ENCODE data around the gene PERCC1. TPM values are rescaled to one million over a fixed set of nuclear protein-coding genes. Genes with fewer than 3 reads are reported as not detected.

Gene PERCC1
- total RNA-seq, 1 donor: not detected

GRCh38 chr16:1432388-1433262, 1.7 kb downstream of the PERCC1 start:
- TF ChIP-seq CTCF (IDR thresholded peaks at IDR 0.05; ENCODE audit: extremely low read depth, low read depth, low read length): no peak
- no peak overlapping the region for H3K4me3 ChIP-seq (ENCODE audit: insufficient read depth, low read length)
- no peak overlapping the region for H3K4me2 ChIP-seq (ENCODE audit: insufficient read depth, low read length)
- no peak for DNase-seq (ENCODE audit: insufficient read length, low spot score, missing footprints)
- H3K4me1 ChIP-seq (ENCODE audit: insufficient read depth, low read length): no peaks in the 10 kb centered on the region
- H2AFZ ChIP-seq (ENCODE audit: low read length): no peak overlapping the region
- no peaks in the 10 kb centered on the region for H3K79me2 ChIP-seq (ENCODE audit: insufficient read depth, low read length)
- H3K9me3 ChIP-seq (ENCODE audit: low read depth, low read length): no peaks in the 10 kb centered on the region
- H3K36me3 ChIP-seq (ENCODE audit: insufficient read depth, low read length): no peaks in the 10 kb centered on the region
- H3K27ac ChIP-seq (ENCODE audit: low read depth, low read length): no peak overlapping the region
- no peaks in the 10 kb centered on the region for H3K27me3 ChIP-seq (ENCODE audit: insufficient read depth, low read length)
- H4K20me1 ChIP-seq (ENCODE audit: insufficient read depth, low read length): no peaks in the 10 kb centered on the region

GRCh38 chr16:1433263-1433560, 2.3 kb downstream of the PERCC1 start:
- no peak overlapping the region for H3K27ac ChIP-seq (ENCODE audit: low read depth, low read length)
- no peaks in the 10 kb centered on the region for H3K27me3 ChIP-seq (ENCODE audit: insufficient read depth, low read length)
- DNase-seq (ENCODE audit: insufficient read length, low spot score, missing footprints): no peak
- no peak overlapping the region for H3K4me2 ChIP-seq (ENCODE audit: insufficient read depth, low read length)
- no peaks in the 10 kb centered on the region for H4K20me1 ChIP-seq (ENCODE audit: insufficient read depth, low read length)
- H3K9me3 ChIP-seq (ENCODE audit: low read depth, low read length): no peaks in the 10 kb centered on the region
- no peaks in the 10 kb centered on the region for H3K36me3 ChIP-seq (ENCODE audit: insufficient read depth, low read length)
- no peaks in the 10 kb centered on the region for H3K79me2 ChIP-seq (ENCODE audit: insufficient read depth, low read length)
- no peaks in the 10 kb centered on the region for H3K4me1 ChIP-seq (ENCODE audit: insufficient read depth, low read length)
- H3K4me3 ChIP-seq (ENCODE audit: insufficient read depth, low read length): no peak overlapping the region
- no peak for TF ChIP-seq CTCF (IDR thresholded peaks at IDR 0.05; ENCODE audit: extremely low read depth, low read depth, low read length)
- no peak overlapping the region for H2AFZ ChIP-seq (ENCODE audit: low read length)

GRCh38 chr16:1433756-1434155, 2.9 kb downstream of the PERCC1 start:
- no peak overlapping the region for H3K4me2 ChIP-seq (ENCODE audit: insufficient read depth, low read length)
- no peaks in the 10 kb centered on the region for H4K20me1 ChIP-seq (ENCODE audit: insufficient read depth, low read length)
- H3K4me1 ChIP-seq (ENCODE audit: insufficient read depth, low read length): no peaks in the 10 kb centered on the region
- no peak overlapping the region for H3K27ac ChIP-seq (ENCODE audit: low read depth, low read length)
- DNase-seq (ENCODE audit: insufficient read length, low spot score, missing footprints): no peak
- TF ChIP-seq CTCF (IDR thresholded peaks at IDR 0.05; ENCODE audit: extremely low read depth, low read depth, low read length): no peak
- H3K36me3 ChIP-seq (ENCODE audit: insufficient read depth, low read length): no peaks in the 10 kb centered on the region
- H2AFZ ChIP-seq (ENCODE audit: low read length): no peak overlapping the region
- H3K27me3 ChIP-seq (ENCODE audit: insufficient read depth, low read length): no peaks in the 10 kb centered on the region
- H3K79me2 ChIP-seq (ENCODE audit: insufficient read depth, low read length): no peaks in the 10 kb centered on the region
- no peak overlapping the region for H3K4me3 ChIP-seq (ENCODE audit: insufficient read depth, low read length)
- H3K9me3 ChIP-seq (ENCODE audit: low read depth, low read length): no peaks in the 10 kb centered on the region

GRCh38 chr16:1434644-1435592, 4.0 kb downstream of the PERCC1 start:
- H3K79me2 ChIP-seq (ENCODE audit: insufficient read depth, low read length): no peaks in the 10 kb centered on the region
- H3K27ac ChIP-seq (ENCODE audit: low read depth, low read length): no peak overlapping the region
- DNase-seq (ENCODE audit: insufficient read length, low spot score, missing footprints): no peak
- no peaks in the 10 kb centered on the region for H3K9me3 ChIP-seq (ENCODE audit: low read depth, low read length)
- H3K4me3 ChIP-seq (ENCODE audit: insufficient read depth, low read length): no peak overlapping the region
- H3K4me1 ChIP-seq (ENCODE audit: insufficient read depth, low read length): no peaks in the 10 kb centered on the region
- no peak overlapping the region for H2AFZ ChIP-seq (ENCODE audit: low read length)
- H3K4me2 ChIP-seq (ENCODE audit: insufficient read depth, low read length): no peak overlapping the region
- no peaks in the 10 kb centered on the region for H3K36me3 ChIP-seq (ENCODE audit: insufficient read depth, low read length)
- no peaks in the 10 kb centered on the region for H4K20me1 ChIP-seq (ENCODE audit: insufficient read depth, low read length)
- TF ChIP-seq CTCF (IDR thresholded peaks at IDR 0.05; ENCODE audit: extremely low read depth, low read depth, low read length): no peak
- H3K27me3 ChIP-seq (ENCODE audit: insufficient read depth, low read length): no peaks in the 10 kb centered on the region

Measured in osteoblast (primary cell).